Measurements from ENCODE around the gene ANXA11. TPM values are rescaled to one million over a fixed set of nuclear protein-coding genes. Genes with fewer than 3 reads are reported as not detected.

The ANXA11 gene
- total and polyA plus RNA-seq, 9 of the 15 experiments (the other 6 are each of a cell fraction or from before 2014, with no cell fraction given) = 43.6 to 212 (median 109) TPM

GRCh38 chr10:80146918-80147317 lies 58.4 kb downstream of the ANXA11 start:
- Histone ChIP-seq H3K9me3 (replicated peaks; ENCODE audit: control insufficient read depth, insufficient read depth, low read depth, low read length) (0 out of 2 replicates have a peak, but pooled peaks cover 4% of the 10 kb centered on the region), H3K4me3 (no peak overlapping the region), H2AFZ (ENCODE audit: low read depth, low read length) (no peak overlapping the region), H3K4me1 (replicated peaks in 1 of 2; ENCODE audit: control insufficient read depth in 2 of 2, insufficient read depth in 2 of 2, low read length in 2 of 2) (peaks cover 0 to 9% of the 10 kb centered on the region in 2 experiments; a peak in 3 of 5 replicates), H3K36me3 (ENCODE audit: control insufficient read depth, insufficient read depth, low read length) (peaks cover 5% of the 10 kb centered on the region; the same call in 1 of the 3 replicates), H4K20me1 (replicated peaks; ENCODE audit: control insufficient read depth, insufficient read depth, low read length) (peaks cover 5% of the 10 kb centered on the region), H3K27ac (ENCODE audit: extremely low read depth, low read depth, low read length) (no peak overlapping the region), H3K27me3 (ENCODE audit: control insufficient read depth in 2 of 2, insufficient read depth in 2 of 2, low read length in 2 of 2) (peaks cover 3 to 10% of the 10 kb centered on the region in 2 experiments), H3K9ac (ENCODE audit: insufficient read depth in 1 of 2, low read depth in 2 of 2, low read length in 2 of 2) (no peak overlapping the region), H3K79me2 (ENCODE audit: control insufficient read depth, insufficient read depth, low read length) (no peaks in the 10 kb centered on the region), H3K4me2 (ENCODE audit: insufficient read depth, low read length) (no peak overlapping the region), H3K9me1 (ENCODE audit: control insufficient read depth, insufficient read depth, low read length) (no peaks in the 10 kb centered on the region)
- ChIA-PET POLR2A (no interaction called here), CTCF (ENCODE audit: low intra/inter-chr PET ratio) (no interaction called here)
- ATAC-seq (no peak), DNase-seq (ENCODE audit: extremely low read depth in 1 of 4, low spot score in 3 of 4) (no peak), FAIRE-seq (no peak)
- in situ Hi-C loops (cut with MboI) = no loop called here
- intact Hi-C loops (cut with micrococcal nuclease) = loop anchor here (5.0 kb wide), 1 partner anchor 60 kb away; the partner anchor contains the start of gene ANXA11
- BruUV-seq (replicated peaks) = no TSS peak
- 47% methylated on average over 3 of the region's 3 CpGs for WGBS (ENCODE audit: insufficient coverage, low coverage, missing lambda C conversion rate)
- TF ChIP-seq TCF7L2 (IDR thresholded peaks at IDR 0.05; ENCODE audit: low read depth, low read length) (no peak), C11orf30 (IDR thresholded peaks at IDR 0.05; ENCODE audit: low read depth) (peak; percentile 75), MGA (IDR thresholded peaks at IDR 0.05) (0 out of 2 replicates have a peak, but pooled peaks have one; percentile 11), TFE3 (CRISPR knock-in tag; IDR thresholded peaks at IDR 0.05) (peak; percentile 20; the same call in 1 of the 2 replicates), ZNF445 (CRISPR knock-in tag; IDR thresholded peaks at IDR 0.05; ENCODE audit: low read depth) (no peak), MAFG (tag; conservative IDR thresholded peaks at IDR 0.05) (peak; percentile 87), ZNF316 (IDR thresholded peaks at IDR 0.05) (peak; percentile 87), HNRNPLL (IDR thresholded peaks at IDR 0.05; ENCODE audit: low read depth, low read length, poor library complexity, severe bottlenecking) (no peak), ZNF282 (CRISPR knock-in tag; IDR thresholded peaks at IDR 0.05) (no peak), POLR3A (IDR thresholded peaks at IDR 0.05; ENCODE audit: borderline replicate concordance, extremely low read depth, insufficient read depth, insufficient read length) (no peak)

All from K562 (cell line).